ENCODE measurements around the gene MCC. TPM values are rescaled to one million over a fixed set of nuclear protein-coding genes. Genes with fewer than 3 reads are reported as not detected.

Gene MCC
- polyA plus RNA-seq, 2 of the 4 experiments (the other 2 are of a cell fraction) = 0.09 to 0.10 TPM

DNA sequence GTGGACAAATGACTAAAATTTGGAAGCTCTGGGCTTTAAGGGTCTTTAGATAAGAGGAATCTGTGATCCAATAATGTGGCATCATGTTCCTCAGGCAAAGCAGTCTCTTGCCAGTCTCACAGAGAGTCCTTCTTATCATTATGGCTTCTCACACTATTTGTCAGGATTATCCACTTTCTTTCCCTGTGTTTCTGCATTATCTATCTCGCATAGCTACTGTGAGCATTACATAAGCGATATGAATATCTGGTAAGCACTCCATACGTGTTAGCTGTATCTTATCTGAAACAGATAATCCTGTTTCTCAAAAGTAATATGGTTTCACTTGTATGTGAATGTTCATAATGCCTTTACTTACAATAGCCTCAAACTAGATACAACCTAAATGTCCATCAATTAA is 9.6 kb downstream of the MCC start:
- H3K9me3 ChIP-seq = no peaks in the 10 kb centered on the region
- H3K4me1 ChIP-seq = no peaks in the 10 kb centered on the region
- peak; percentile 83 for FAIRE-seq
- no peak overlapping the region for H3K4me2 ChIP-seq
- DNase-seq (ENCODE audit: low read depth in 1 of 2, low spot score in 1 of 2) = no peak
- H3K27ac ChIP-seq = no peak overlapping the region
- WGBS (ENCODE audit: missing lambda C conversion rate) = 48% methylated on average over 3 of the region's 3 CpGs
- ChIA-PET POLR2A (no interaction called here), CTCF (interaction anchor here (0.6 kb wide), 1 partner anchor 573 kb away, joined by 3 read pairs; no protein-coding TSS in a partner anchor)
- no peak overlapping the region for H3K4me3 ChIP-seq
- no peak for ATAC-seq
- TF ChIP-seq ZSCAN20 (CRISPR knock-in tag; IDR thresholded peaks at IDR 0.05) (no peak), GATA3 (IDR thresholded peaks at IDR 0.05; ENCODE audit: borderline replicate concordance) (no peak), FOSL2 (IDR thresholded peaks at IDR 0.05) (no peak), FOSL2 (CRISPR knock-in tag; IDR thresholded peaks at IDR 0.05) (no peak), POLR2A (IDR thresholded peaks at IDR 0.05; ENCODE audit: low read length) (no peak), NR3C1 (IDR thresholded peaks at IDR 0.05) (no peak), KDM1A (IDR thresholded peaks at IDR 0.05; ENCODE audit: low read depth) (no peak), JUNB (IDR thresholded peaks at IDR 0.05) (no peak)
- TF ChIP-seq, protein P1, sequence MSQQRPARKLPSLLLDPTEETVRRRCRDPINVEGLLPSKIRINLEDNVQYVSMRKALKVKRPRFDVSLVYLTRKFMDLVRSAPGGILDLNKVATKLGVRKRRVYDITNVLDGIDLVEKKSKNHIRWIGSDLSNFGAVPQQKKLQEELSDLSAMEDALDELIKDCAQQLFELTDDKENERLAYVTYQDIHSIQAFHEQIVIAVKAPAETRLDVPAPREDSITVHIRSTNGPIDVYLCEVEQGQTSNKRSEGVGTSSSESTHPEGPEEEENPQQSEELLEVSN (IDR thresholded peaks at IDR 0.05; ENCODE audit: borderline replicate concordance, low read depth) = no peak
- TF ChIP-seq, protein P2, sequence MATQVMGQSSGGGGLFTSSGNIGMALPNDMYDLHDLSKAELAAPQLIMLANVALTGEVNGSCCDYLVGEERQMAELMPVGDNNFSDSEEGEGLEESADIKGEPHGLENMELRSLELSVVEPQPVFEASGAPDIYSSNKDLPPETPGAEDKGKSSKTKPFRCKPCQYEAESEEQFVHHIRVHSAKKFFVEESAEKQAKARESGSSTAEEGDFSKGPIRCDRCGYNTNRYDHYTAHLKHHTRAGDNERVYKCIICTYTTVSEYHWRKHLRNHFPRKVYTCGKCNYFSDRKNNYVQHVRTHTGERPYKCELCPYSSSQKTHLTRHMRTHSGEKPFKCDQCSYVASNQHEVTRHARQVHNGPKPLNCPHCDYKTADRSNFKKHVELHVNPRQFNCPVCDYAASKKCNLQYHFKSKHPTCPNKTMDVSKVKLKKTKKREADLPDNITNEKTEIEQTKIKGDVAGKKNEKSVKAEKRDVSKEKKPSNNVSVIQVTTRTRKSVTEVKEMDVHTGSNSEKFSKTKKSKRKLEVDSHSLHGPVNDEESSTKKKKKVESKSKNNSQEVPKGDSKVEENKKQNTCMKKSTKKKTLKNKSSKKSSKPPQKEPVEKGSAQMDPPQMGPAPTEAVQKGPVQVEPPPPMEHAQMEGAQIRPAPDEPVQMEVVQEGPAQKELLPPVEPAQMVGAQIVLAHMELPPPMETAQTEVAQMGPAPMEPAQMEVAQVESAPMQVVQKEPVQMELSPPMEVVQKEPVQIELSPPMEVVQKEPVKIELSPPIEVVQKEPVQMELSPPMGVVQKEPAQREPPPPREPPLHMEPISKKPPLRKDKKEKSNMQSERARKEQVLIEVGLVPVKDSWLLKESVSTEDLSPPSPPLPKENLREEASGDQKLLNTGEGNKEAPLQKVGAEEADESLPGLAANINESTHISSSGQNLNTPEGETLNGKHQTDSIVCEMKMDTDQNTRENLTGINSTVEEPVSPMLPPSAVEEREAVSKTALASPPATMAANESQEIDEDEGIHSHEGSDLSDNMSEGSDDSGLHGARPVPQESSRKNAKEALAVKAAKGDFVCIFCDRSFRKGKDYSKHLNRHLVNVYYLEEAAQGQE (IDR thresholded peaks at IDR 0.05) = no peak

DNA sequence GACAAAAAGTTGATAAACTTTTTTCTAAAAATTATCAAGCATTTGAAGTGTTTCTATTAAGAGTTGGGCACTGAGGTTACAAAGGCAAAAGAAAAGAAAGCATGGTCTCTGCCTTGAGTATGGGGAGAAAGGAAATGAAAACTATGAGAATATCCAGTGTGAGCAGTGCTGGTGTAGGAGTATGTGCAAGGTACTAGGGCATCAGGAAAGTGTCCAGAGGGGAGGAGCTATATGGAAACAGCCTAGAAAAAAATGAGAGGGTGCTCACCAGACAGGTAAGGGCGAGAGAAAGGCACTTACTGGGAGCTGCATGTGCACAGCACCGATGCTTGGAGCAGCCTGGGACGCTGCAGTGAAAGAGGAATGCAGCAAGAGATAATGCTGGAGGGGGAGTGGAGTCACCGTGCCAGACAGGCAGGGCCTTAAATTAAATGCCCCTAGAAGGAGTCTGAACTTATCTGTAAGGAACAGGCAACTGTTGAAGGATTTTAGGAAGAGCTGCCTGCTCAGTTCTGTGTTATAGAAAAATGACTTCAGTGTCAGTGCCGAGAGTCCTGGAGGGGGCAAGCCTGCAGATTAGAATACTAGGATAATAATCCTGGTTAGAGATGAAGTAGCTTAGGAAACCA is 14.0 kb downstream of the MCC start:
- Histone ChIP-seq H3K4me2 (no peak overlapping the region), H3K4me1 (no peaks in the 10 kb centered on the region), H3K4me3 (no peak overlapping the region), H3K27ac (no peak overlapping the region), H3K9me3 (no peaks in the 10 kb centered on the region)
- CTCF ChIA-PET = interaction anchor here (0.8 to 1.0 kb wide), 2 partner anchors 10 to 13 kb away, joined by 3 read pairs; no protein-coding TSS in a partner anchor
- WGBS (ENCODE audit: missing lambda C conversion rate) = 13% methylated on average over 5 of the region's 5 CpGs
- POLR2A ChIA-PET = no interaction called here
- FAIRE-seq = no peak
- no peak for TF ChIP-seq FOSB (CRISPR knock-in tag; IDR thresholded peaks at IDR 0.05)
- TF ChIP-seq, protein P3, sequence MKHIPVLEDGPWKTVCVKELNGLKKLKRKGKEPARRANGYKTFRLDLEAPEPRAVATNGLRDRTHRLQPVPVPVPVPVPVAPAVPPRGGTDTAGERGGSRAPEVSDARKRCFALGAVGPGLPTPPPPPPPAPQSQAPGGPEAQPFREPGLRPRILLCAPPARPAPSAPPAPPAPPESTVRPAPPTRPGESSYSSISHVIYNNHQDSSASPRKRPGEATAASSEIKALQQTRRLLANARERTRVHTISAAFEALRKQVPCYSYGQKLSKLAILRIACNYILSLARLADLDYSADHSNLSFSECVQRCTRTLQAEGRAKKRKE (CRISPR knock-in tag; IDR thresholded peaks at IDR 0.05; ENCODE audit: low read depth) = no peak
- TF ChIP-seq HDAC2 (IDR thresholded peaks at IDR 0.05) = no peak
- no peak for TF ChIP-seq HEYL (CRISPR knock-in tag; IDR thresholded peaks at IDR 0.05)
- TF ChIP-seq SREBF2 (IDR thresholded peaks at IDR 0.05) = no peak
- no peak for TF ChIP-seq RAD21 (conservative IDR thresholded peaks at IDR 0.05 in 1 of 2, IDR thresholded peaks at IDR 0.05 in 1 of 2)
- TF ChIP-seq, protein P4, sequence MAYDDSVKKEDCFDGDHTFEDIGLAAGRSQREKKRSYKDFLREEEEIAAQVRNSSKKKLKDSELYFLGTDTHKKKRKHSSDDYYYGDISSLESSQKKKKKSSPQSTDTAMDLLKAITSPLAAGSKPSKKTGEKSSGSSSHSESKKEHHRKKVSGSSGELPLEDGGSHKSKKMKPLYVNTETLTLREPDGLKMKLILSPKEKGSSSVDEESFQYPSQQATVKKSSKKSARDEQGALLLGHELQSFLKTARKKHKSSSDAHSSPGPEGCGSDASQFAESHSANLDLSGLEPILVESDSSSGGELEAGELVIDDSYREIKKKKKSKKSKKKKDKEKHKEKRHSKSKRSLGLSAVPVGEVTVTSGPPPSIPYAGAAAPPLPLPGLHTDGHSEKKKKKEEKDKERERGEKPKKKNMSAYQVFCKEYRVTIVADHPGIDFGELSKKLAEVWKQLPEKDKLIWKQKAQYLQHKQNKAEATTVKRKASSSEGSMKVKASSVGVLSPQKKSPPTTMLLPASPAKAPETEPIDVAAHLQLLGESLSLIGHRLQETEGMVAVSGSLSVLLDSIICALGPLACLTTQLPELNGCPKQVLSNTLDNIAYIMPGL (CRISPR knock-in tag; IDR thresholded peaks at IDR 0.05; ENCODE audit: borderline replicate concordance) = no peak
- no peak for TF ChIP-seq HOXB13 (CRISPR knock-in tag; IDR thresholded peaks at IDR 0.05; ENCODE audit: low read depth)
- no peak for TF ChIP-seq RFX5 (IDR thresholded peaks at IDR 0.05)
- TF ChIP-seq FOXS1 (CRISPR knock-in tag; IDR thresholded peaks at IDR 0.05) = no peak
- no peak for TF ChIP-seq JUN (IDR thresholded peaks at IDR 0.05)
- TF ChIP-seq FOSL2 (IDR thresholded peaks at IDR 0.05) = no peak
- no peak for TF ChIP-seq FOSL2 (CRISPR knock-in tag; IDR thresholded peaks at IDR 0.05)
- TF ChIP-seq RNF2 (IDR thresholded peaks at IDR 0.05; ENCODE audit: borderline replicate concordance, low read depth) = no peak
- TF ChIP-seq CBX8 (IDR thresholded peaks at IDR 0.05) = no peak
- no peak for TF ChIP-seq MYC (IDR thresholded peaks at IDR 0.05; ENCODE audit: borderline replicate concordance, low read length)
- no peak for TF ChIP-seq NR3C1 (IDR thresholded peaks at IDR 0.05)
- no peak for TF ChIP-seq ZFP36 (IDR thresholded peaks at IDR 0.05; ENCODE audit: borderline replicate concordance, partially characterized antibody)
- TF ChIP-seq MAZ (IDR thresholded peaks at IDR 0.05; ENCODE audit: borderline replicate concordance, low read depth, low read length) = no peak
- TF ChIP-seq TFCP2L1 (CRISPR knock-in tag; IDR thresholded peaks at IDR 0.05) = no peak
- peak in 1 of 2 experiments; percentile 36; a peak in 2 of 6 replicates for ATAC-seq
- no peak for DNase-seq (ENCODE audit: low read depth in 1 of 2, low spot score in 1 of 2)

Data from A549 (cell line).